Fibroblast of lung (primary cell): ENCODE results near the gene MTREX. TPM values are rescaled to one million over a fixed set of nuclear protein-coding genes. Genes with fewer than 3 reads are reported as not detected.
A peak's percentile ranks its signal among the peaks of the same experiment; 100 is the strongest.

ENCODE experiments used
- DNase-seq, 2 donors: peaks; one replicate each; pipeline versions ENCODE4 v3.0.0 to v3.0.0-alpha.2; 2010; ENCODE audit warnings: low read depth in 2 of 2
- H2AFZ ChIP-seq: 2 replicates; pipeline ENCODE4 v1.5.1; 2012; ENCODE audit warnings: low read length, control low read depth, inconsistent platforms
- H3K27ac ChIP-seq: 2 replicates; pipeline ENCODE4 v1.5.1; 2011; ENCODE audit warnings: low read length, control low read depth; ENCODE audit not compliant: insufficient read depth
- H3K27me3 ChIP-seq: 2 replicates; pipeline ENCODE4 v1.5.1; 2011; ENCODE audit warnings: mild to moderate bottlenecking, low read length; ENCODE audit not compliant: control insufficient read depth, insufficient read depth
- H3K36me3 ChIP-seq: 2 replicates; pipeline ENCODE4 v1.5.1; 2011; ENCODE audit warnings: low read length; ENCODE audit not compliant: control insufficient read depth, insufficient read depth
- H3K4me1 ChIP-seq: 2 replicates; pipeline ENCODE4 v1.5.1; 2011; ENCODE audit warnings: low read length; ENCODE audit not compliant: control insufficient read depth, insufficient read depth; ENCODE audit errors: extremely low read depth
- H3K4me2 ChIP-seq: 2 replicates; pipeline ENCODE4 v1.5.1; 2011; ENCODE audit warnings: low read length, control low read depth; ENCODE audit not compliant: insufficient read depth; ENCODE audit errors: extremely low read depth
- H3K4me3 ChIP-seq, 4 experiments: fragments of 200-600 bp in 1 of 4; sonication (generic) in 1 of 4; replicated peaks in 1 of 4; 2 replicates each; pipeline ENCODE4 v1.5.1; 2011 to 2016; ENCODE audit warnings: low read length in 4 of 4, low read depth in 3 of 4, mild to moderate bottlenecking in 3 of 4, control low read depth in 2 of 4, inconsistent platforms in 1 of 4, mixed read lengths in 1 of 4; ENCODE audit not compliant: insufficient read depth in 1 of 4; ENCODE audit errors: control extremely low read depth in 1 of 4
- H3K79me2 ChIP-seq: 2 replicates; pipeline ENCODE4 v1.5.1; 2012; ENCODE audit warnings: mild to moderate bottlenecking, low read length, inconsistent platforms; ENCODE audit not compliant: control insufficient read depth, insufficient read depth
- H3K9ac ChIP-seq: 2 replicates; pipeline ENCODE4 v1.5.1; 2011; ENCODE audit warnings: mild to moderate bottlenecking, low read length, control low read depth; ENCODE audit not compliant: insufficient read depth
- H3K9me3 ChIP-seq: 2 replicates; pipeline ENCODE4 v1.5.1; 2012; ENCODE audit warnings: low read depth, low read length; ENCODE audit not compliant: control insufficient read depth, insufficient read depth
- H4K20me1 ChIP-seq: 2 replicates; pipeline ENCODE4 v1.5.1; 2011; ENCODE audit warnings: low read length; ENCODE audit not compliant: control insufficient read depth, insufficient read depth; ENCODE audit errors: extremely low read depth
- CTCF ChIP-seq, 2 donors: IDR thresholded peaks in 1 of 2; conservative IDR thresholded peaks in 1 of 2; 1 replicate in 1 of 2; 2 replicates in 1 of 2; pipeline ENCODE4 v1.5.1; 2011 to 2012; ENCODE audit warnings: low read length in 2 of 2, control low read depth in 1 of 2, inconsistent platforms in 1 of 2, low read depth in 1 of 2, mild to moderate bottlenecking in 1 of 2
- EZH2 ChIP-seq: IDR thresholded peaks from 2 replicates; pipeline ENCODE4 v1.5.1; 2012; ENCODE audit warnings: low read length, control low read depth, mild to moderate bottlenecking; ENCODE audit errors: missing control alignments
- polyA plus RNA-seq, 2 donors: library from polyadenylated mRNA; depleted of rRNA in 1 of 2; stranded (reverse) in 1 of 2; unstranded in 1 of 2; fragments of >200 nt; gene quantifications; 2 replicates each; pipeline ENCODE4 v1.2.1, GENCODE V29; 2011 to 2012; ENCODE audit warnings: missing spikeins in 1 of 2
- total RNA-seq: library from RNA; depleted of rRNA; stranded (reverse); fragments of >200 nt; gene quantifications from 2 replicates; pipeline ENCODE4 v1.2.1, GENCODE V29; 2014

MTREX gene
- total and polyA plus RNA-seq, 2 donors (not counting 1 experiment from before 2014, with no cell fraction given) = 54.1 to 85.7 TPM

- H3K27ac ChIP-seq = no peak overlapping the region
- no peaks in the 10 kb centered on the region for H3K27me3 ChIP-seq
- H3K36me3 ChIP-seq = peaks cover 4% of the 10 kb centered on the region
- H4K20me1 ChIP-seq = no peaks in the 10 kb centered on the region
- H3K9me3 ChIP-seq = no peaks in the 10 kb centered on the region
- H3K9ac ChIP-seq = no peak overlapping the region
- peak in 1 of 2 donors; percentile 76 for DNase-seq
- TF ChIP-seq CTCF (conservative IDR thresholded peaks at IDR 0.05 in 1 of 2, IDR thresholded peaks at IDR 0.05 in 1 of 2; ENCODE audit: low read depth in 1 of 2, low read length in 2 of 2) (no peak), EZH2 (no peak)
- no peaks in the 10 kb centered on the region for H3K4me1 ChIP-seq
- H3K79me2 ChIP-seq = no peaks in the 10 kb centered on the region
- no peak overlapping the region for H3K4me3 ChIP-seq
- H2AFZ ChIP-seq = no peak overlapping the region
- H3K4me2 ChIP-seq = no peak overlapping the region
These were observed 29.0 kb upstream of the MTREX start for GRCh38 chr5:55278778-55279177.

- no peaks in the 10 kb centered on the region for H4K20me1 ChIP-seq
- DNase-seq = peak in 1 of 2 donors; percentile 44
- H2AFZ ChIP-seq = no peak overlapping the region
- H3K36me3 ChIP-seq = peaks cover 9% of the 10 kb centered on the region
- H3K27me3 ChIP-seq = no peaks in the 10 kb centered on the region
- TF ChIP-seq EZH2 = no peak
- no peak for TF ChIP-seq CTCF (conservative IDR thresholded peaks at IDR 0.05 in 1 of 2, IDR thresholded peaks at IDR 0.05 in 1 of 2; ENCODE audit: low read depth in 1 of 2, low read length in 2 of 2)
- no peaks in the 10 kb centered on the region for H3K9me3 ChIP-seq
- no peak overlapping the region for H3K4me2 ChIP-seq
- no peak overlapping the region for H3K4me3 ChIP-seq
- no peak overlapping the region for H3K9ac ChIP-seq
- H3K79me2 ChIP-seq = no peaks in the 10 kb centered on the region
- H3K4me1 ChIP-seq = no peaks in the 10 kb centered on the region
- no peak overlapping the region for H3K27ac ChIP-seq
These were observed 21.3 kb upstream of the MTREX start for GRCh38 chr5:55286411-55286933.

- Histone ChIP-seq H4K20me1 (no peaks in the 10 kb centered on the region), H2AFZ (no peak overlapping the region), H3K79me2 (peaks cover under 1% of the 10 kb centered on the region), H3K27ac (no peak overlapping the region), H3K9me3 (no peaks in the 10 kb centered on the region), H3K27me3 (no peaks in the 10 kb centered on the region), H3K4me2 (no peak overlapping the region), H3K36me3 (peaks cover 12% of the 10 kb centered on the region), H3K4me1 (no peaks in the 10 kb centered on the region), H3K9ac (no peak overlapping the region), H3K4me3 (no peak overlapping the region)
- DNase-seq = no peak
- TF ChIP-seq CTCF (conservative IDR thresholded peaks at IDR 0.05 in 1 of 2, IDR thresholded peaks at IDR 0.05 in 1 of 2; ENCODE audit: low read depth in 1 of 2, low read length in 2 of 2) (no peak), EZH2 (no peak)
These were observed 18.0 kb upstream of the MTREX start for GRCh38 chr5:55289808-55290207.
